DND-41 (cell line): Measurements from ENCODE around the gene EXOSC7.

Experiments
- ATAC-seq: fragments of 200-7000 bp; cut with Tn5 transposase; 3 replicates; pipeline ENCODE4 v1.9.1; 2021; ENCODE audit warnings: low read depth; ENCODE audit not compliant: insufficient read depth
- DNase-seq: peaks from one replicate; pipeline ENCODE4 v3.0.0-alpha.2; 2020
- H2AFZ ChIP-seq: 2 replicates; pipeline ENCODE4 v1.6.0; 2012; ENCODE audit warnings: low read depth, low read length
- H3K27ac ChIP-seq: 2 replicates; pipeline ENCODE4 v1.5.1; 2012; ENCODE audit warnings: low read length, inconsistent platforms
- H3K27me3 ChIP-seq: fragments of 200-600 bp; sonication (generic); 2 replicates; pipeline ENCODE4 v1.6.0; 2012; ENCODE audit warnings: low read length, mild to moderate bottlenecking, inconsistent platforms; ENCODE audit not compliant: insufficient read depth, poor library complexity
- H3K36me3 ChIP-seq: 2 replicates; pipeline ENCODE4 v1.5.1; 2012; ENCODE audit warnings: low read length, inconsistent platforms; ENCODE audit not compliant: insufficient read depth
- H3K4me1 ChIP-seq: 2 replicates; pipeline ENCODE4 v1.5.1; 2012; ENCODE audit warnings: mild to moderate bottlenecking, low read length; ENCODE audit not compliant: insufficient read depth
- H3K4me2 ChIP-seq: 2 replicates; pipeline ENCODE4 v1.6.0; 2012; ENCODE audit warnings: mild to moderate bottlenecking, moderate library complexity, low read length, inconsistent platforms; ENCODE audit not compliant: insufficient read depth
- H3K4me3 ChIP-seq, 2 experiments: fragments of 200-600 bp in 1 of 2; shearing (Covaris generic) in 1 of 2; 2 replicates each; pipeline ENCODE4 v1.5.1; 2012 to 2016; ENCODE audit warnings: inconsistent platforms in 2 of 2, low read length in 2 of 2, mild to moderate bottlenecking in 2 of 2, low read depth in 1 of 2, moderate library complexity in 1 of 2
- H3K79me2 ChIP-seq: 2 replicates; pipeline ENCODE4 v1.6.0; 2012; ENCODE audit warnings: low read length, inconsistent platforms; ENCODE audit not compliant: insufficient read depth
- H3K9ac ChIP-seq: 2 replicates; pipeline ENCODE4 v1.6.0; 2012; ENCODE audit warnings: low read depth, mild to moderate bottlenecking, inconsistent platforms, low read length, moderate library complexity
- H3K9me3 ChIP-seq: 2 replicates; pipeline ENCODE4 v1.5.1; 2012; ENCODE audit warnings: low read length, moderate library complexity, mild to moderate bottlenecking, inconsistent platforms; ENCODE audit not compliant: insufficient read depth, severe bottlenecking
- H4K20me1 ChIP-seq: 2 replicates; pipeline ENCODE4 v1.6.0; 2012; ENCODE audit warnings: low read length; ENCODE audit not compliant: insufficient read depth
- CTCF ChIP-seq: IDR thresholded peaks from 2 replicates; pipeline ENCODE4 v1.5.1; 2012; ENCODE audit warnings: borderline replicate concordance, low read length, moderate library complexity, mild to moderate bottlenecking; ENCODE audit not compliant: poor library complexity, severe bottlenecking; ENCODE audit errors: extremely low read depth
- EZH2 ChIP-seq: IDR thresholded peaks from 3 replicates; pipeline ENCODE4 v1.6.1; 2012; ENCODE audit warnings: borderline replicate concordance, low read depth, mild to moderate bottlenecking, moderate library complexity, low read length, inconsistent platforms; ENCODE audit not compliant: severe bottlenecking

EXOSC7 gene

GRCh38 chr3:44961888-44962287 is 14.2 kb upstream of the EXOSC7 start:
- no peaks in the 10 kb centered on the region for H3K27me3 ChIP-seq

GRCh38 chr3:44962621-44963393 is 13.2 kb upstream of the EXOSC7 start:
- Histone ChIP-seq H3K27me3 (no peaks in the 10 kb centered on the region), H3K79me2 (peaks cover 61% of the 10 kb centered on the region), H3K27ac (no peak overlapping the region), H3K4me2 (no peak overlapping the region), H3K4me1 (no peaks in the 10 kb centered on the region), H3K9ac (no peak overlapping the region), H3K4me3 (no peak overlapping the region), H3K9me3 (no peaks in the 10 kb centered on the region), H2AFZ (no peak overlapping the region), H4K20me1 (peaks cover 47% of the 10 kb centered on the region), H3K36me3 (peaks cover 16% of the 10 kb centered on the region)
- no peak for TF ChIP-seq CTCF
- no peak for TF ChIP-seq EZH2
- ATAC-seq (no peak), DNase-seq (no peak)

More at GRCh38 chr3:44961888-44962287, 14.2 kb upstream of the EXOSC7 start:
- Histone ChIP-seq H3K4me2 (no peak overlapping the region), H3K9ac (no peak overlapping the region), H3K79me2 (peaks cover 55% of the 10 kb centered on the region), H4K20me1 (peaks cover 47% of the 10 kb centered on the region), H3K36me3 (peaks cover 24% of the 10 kb centered on the region), H3K4me1 (no peaks in the 10 kb centered on the region), H3K27ac (no peak overlapping the region), H2AFZ (no peak overlapping the region), H3K9me3 (no peaks in the 10 kb centered on the region), H3K4me3 (no peak overlapping the region)
- DNase-seq (no peak), ATAC-seq (no peak)
- TF ChIP-seq EZH2 (no peak), CTCF (no peak)

GRCh38 chr3:44963571-44964325 is 12.3 kb upstream of the EXOSC7 start:
- Histone ChIP-seq H3K9ac (no peak overlapping the region), H3K27ac (no peak overlapping the region), H4K20me1 (peaks cover 50% of the 10 kb centered on the region), H3K4me1 (no peaks in the 10 kb centered on the region), H3K27me3 (no peaks in the 10 kb centered on the region), H2AFZ (no peak overlapping the region), H3K79me2 (peaks cover 71% of the 10 kb centered on the region), H3K4me2 (no peak overlapping the region), H3K4me3 (no peak overlapping the region), H3K36me3 (peaks cover 8% of the 10 kb centered on the region), H3K9me3 (no peaks in the 10 kb centered on the region)
- DNase-seq (no peak), ATAC-seq (no peak)
- TF ChIP-seq EZH2 (no peak), CTCF (no peak)
